PC-3 (cell line): ENCODE results near the gene RNF113B. TPM values are rescaled to one million over a fixed set of nuclear protein-coding genes. Genes with fewer than 3 reads are reported as not detected.

Source experiments
- ATAC-seq: fragments of 200-7000 bp; cut with Tn5 transposase; 2 replicates; pipeline ENCODE4 v1.9.1; 2020; ENCODE audit warnings: mild to moderate bottlenecking, moderate library complexity
- BruUV-seq: library from RNA; stranded (reverse); fragments of 400-500 nt; replicated peaks from 2 replicates; lab custom pipeline; 2021; lab: Mats Ljungman, UMichigan
- CTCF ChIA-PET: fragments of 300-600 bp; sonication (Branson Sonifier 250); formaldehyde crosslinking; loops from one replicate; lab custom pipeline; 2022; ENCODE audit warnings: antibody characterized with exemption; lab: Charles Lee
- POLR2A ChIA-PET: fragments of 300-600 bp; sonication (Branson Sonifier 250); formaldehyde crosslinking; loops from one replicate; lab custom pipeline; 2022; ENCODE audit warnings: antibody characterized with exemption; ENCODE audit not compliant: unreplicated experiment; lab: Charles Lee
- DNase-seq: peaks from one replicate; pipeline ENCODE4 v3.0.0-alpha.2; 2015
- H2AFZ ChIP-seq: fragments of 300-600 bp; sonication (generic); 2 replicates; pipeline ENCODE4 v1.6.0; 2016; ENCODE audit warnings: antibody characterized with exemption, low read length
- H3F3A ChIP-seq: fragments of 300-600 bp; sonication (generic); one replicate; pipeline ENCODE4 v1.6.0; 2017; ENCODE audit warnings: antibody characterized with exemption, low read length, control low read depth, mild to moderate bottlenecking; ENCODE audit not compliant: unreplicated experiment
- H3K27ac ChIP-seq: fragments of 300-600 bp; sonication (generic); 2 replicates; pipeline ENCODE4 v1.5.1; 2016; ENCODE audit warnings: mild to moderate bottlenecking, low read length
- H3K27me3 ChIP-seq: fragments of 300-600 bp; sonication (generic); 2 replicates; pipeline ENCODE4 v1.6.1; 2016; ENCODE audit warnings: low read length, mixed read lengths
- H3K36me3 ChIP-seq: fragments of 300-600 bp; sonication (generic); 2 replicates; pipeline ENCODE4 v1.6.1; 2016; ENCODE audit warnings: low read depth, mixed run types, low read length, mixed read lengths
- H3K4me1 ChIP-seq: fragments of 300-600 bp; sonication (generic); 2 replicates; pipeline ENCODE4 v1.5.1; 2016; ENCODE audit warnings: low read length; ENCODE audit not compliant: insufficient read depth
- H3K4me2 ChIP-seq: fragments of 300-600 bp; sonication (generic); 2 replicates; pipeline ENCODE4 v1.6.0; 2016; ENCODE audit warnings: low read length
- H3K4me3 ChIP-seq: fragments of 300-600 bp; sonication (generic); 2 replicates; pipeline ENCODE4 v1.5.1; 2016; ENCODE audit warnings: mild to moderate bottlenecking, low read length, mixed read lengths
- H3K79me2 ChIP-seq: fragments of 300-600 bp; sonication (generic); 2 replicates; pipeline ENCODE4 v1.6.1; 2017; ENCODE audit warnings: low read length, mixed read lengths
- H3K9ac ChIP-seq: fragments of 300-600 bp; sonication (generic); 2 replicates; pipeline ENCODE4 v1.6.0; 2016; ENCODE audit warnings: mild to moderate bottlenecking, low read length
- H3K9me2 ChIP-seq: fragments of 300-600 bp; sonication (generic); replicated peaks from 2 replicates; pipeline ENCODE4 v1.6.1; 2016; ENCODE audit warnings: mixed run types, low read length, mixed read lengths
- H3K9me3 ChIP-seq: fragments of 300-600 bp; sonication (generic); 2 replicates; pipeline ENCODE4 v1.6.1; 2016; ENCODE audit warnings: low read length, mixed read lengths
- H4K20me1 ChIP-seq: fragments of 300-600 bp; sonication (generic); 2 replicates; pipeline ENCODE4 v1.6.1; 2016; ENCODE audit warnings: low read length, mixed read lengths
- CTCF ChIP-seq: fragments of 300-600 bp; sonication (generic); conservative IDR thresholded peaks from 2 replicates; pipeline ENCODE4 v1.5.1; 2017; ENCODE audit warnings: antibody characterized with exemption, low read depth, mild to moderate bottlenecking, low read length
- EZH2 ChIP-seq: fragments of 300-600 bp; sonication (generic); IDR thresholded peaks from one replicate; pipeline ENCODE4 v1.6.1; 2017; ENCODE audit warnings: antibody characterized with exemption, mild to moderate bottlenecking, low read length; ENCODE audit not compliant: unreplicated experiment
- EZH2phosphoT487 ChIP-seq: fragments of 300-600 bp; sonication (generic); IDR thresholded peaks from 2 replicates; pipeline ENCODE4 v1.6.1; 2018; ENCODE audit warnings: mild to moderate bottlenecking, antibody characterized with exemption, low read length, borderline replicate concordance
- intact Hi-C: fragments of 100-400 bp; cut with micrococcal nuclease; formaldehyde crosslinking; loops from 2 replicates; pipeline ENCODE4 v1.9.0; 2023
- total RNA-seq: library from RNA; depleted of rRNA; stranded (reverse); fragments of >200 nt; gene quantifications from 2 replicates; pipeline ENCODE4 v1.2.3, GENCODE V29; 2014

Gene RNF113B
- total RNA-seq, 1 experiment from 2014 or later, result not detected

GRCh38 chr13:98189841-98190505 is 12.9 kb upstream of the RNF113B start:
- DNase-seq (no peak), ATAC-seq (no peak)
- H3K36me3 ChIP-seq, result no peaks in the 10 kb centered on the region
- ChIA-PET POLR2A (no interaction called here), CTCF (no interaction called here)
- H3F3A ChIP-seq, result no peaks in the 10 kb centered on the region
- H3K4me2 ChIP-seq, result no peak overlapping the region
- no peak overlapping the region for H2AFZ ChIP-seq
- intact Hi-C loops, result no loop called here
- no peak overlapping the region for H3K9ac ChIP-seq
- H3K4me1 ChIP-seq, result no peaks in the 10 kb centered on the region
- no TSS peak for BruUV-seq
- no peak overlapping the region for H3K27ac ChIP-seq
- no peak for TF ChIP-seq EZH2phosphoT487
- TF ChIP-seq EZH2, result no peak
- no peak overlapping the region for H3K4me3 ChIP-seq
- H3K9me3 ChIP-seq, result no peaks in the 10 kb centered on the region
- H4K20me1 ChIP-seq, result no peaks in the 10 kb centered on the region
- no peaks in the 10 kb centered on the region for H3K27me3 ChIP-seq
- no peaks in the 10 kb centered on the region for H3K9me2 ChIP-seq
- 0 out of 2 replicates have a peak, but pooled peaks cover 5% of the 10 kb centered on the region for H3K79me2 ChIP-seq

GRCh38 chr13:98188544-98189166 is 11.6 kb upstream of the RNF113B start:
- Histone ChIP-seq H3K27ac (no peak overlapping the region), H3K9me2 (no peaks in the 10 kb centered on the region), H3K4me2 (no peak overlapping the region), H3K9ac (no peak overlapping the region), H3K4me3 (no peak overlapping the region), H3K9me3 (no peaks in the 10 kb centered on the region), H2AFZ (no peak overlapping the region), H3F3A (no peaks in the 10 kb centered on the region), H3K79me2 (0 out of 2 replicates have a peak, but pooled peaks cover 7% of the 10 kb centered on the region), H4K20me1 (no peaks in the 10 kb centered on the region), H3K4me1 (no peaks in the 10 kb centered on the region), H3K36me3 (no peaks in the 10 kb centered on the region), H3K27me3 (no peaks in the 10 kb centered on the region)
- ChIA-PET POLR2A (no interaction called here), CTCF (no interaction called here)
- no peak for TF ChIP-seq EZH2phosphoT487
- DNase-seq (no peak), ATAC-seq (no peak)
- BruUV-seq, result no TSS peak
- intact Hi-C loops, result no loop called here

- no peaks in the 10 kb centered on the region for H3K9me2 ChIP-seq
- no peaks in the 10 kb centered on the region for H3K4me1 ChIP-seq
- no peak overlapping the region for H2AFZ ChIP-seq
- H3F3A ChIP-seq, result no peaks in the 10 kb centered on the region
- TF ChIP-seq CTCF, result no peak
- TF ChIP-seq EZH2, result no peak
- TF ChIP-seq EZH2phosphoT487, result no peak
- no peak overlapping the region for H3K27ac ChIP-seq
- no peak overlapping the region for H3K4me3 ChIP-seq
- ATAC-seq (no peak), DNase-seq (no peak)
- no peaks in the 10 kb centered on the region for H3K9me3 ChIP-seq
- H3K9ac ChIP-seq, result no peak overlapping the region
- no peaks in the 10 kb centered on the region for H3K36me3 ChIP-seq
- no TSS peak for BruUV-seq
- H3K27me3 ChIP-seq, result no peaks in the 10 kb centered on the region
- CTCF ChIA-PET, result no interaction called here
- intact Hi-C loops, result no loop called here
- 0 out of 2 replicates have a peak, but pooled peaks cover 14% of the 10 kb centered on the region for H3K79me2 ChIP-seq
- no peaks in the 10 kb centered on the region for H4K20me1 ChIP-seq
- no peak overlapping the region for H3K4me2 ChIP-seq
- POLR2A ChIA-PET, result no interaction called here
Measured at GRCh38 chr13:98187965-98188261, 10.8 kb upstream of the RNF113B start.
